PC-3 (cell line): ENCODE data around the gene CTNS. TPM values are rescaled to one million over a fixed set of nuclear protein-coding genes. Genes with fewer than 3 reads are reported as not detected.

Source experiments
- ATAC-seq: fragments of 200-7000 bp; cut with Tn5 transposase; 2 replicates; pipeline ENCODE4 v1.9.1; 2020; ENCODE audit warnings: mild to moderate bottlenecking, moderate library complexity
- BruUV-seq: library from RNA; stranded (reverse); fragments of 400-500 nt; replicated peaks from 2 replicates; lab custom pipeline; 2021; lab: Mats Ljungman, UMichigan
- CTCF ChIA-PET: fragments of 300-600 bp; sonication (Branson Sonifier 250); formaldehyde crosslinking; loops from one replicate; lab custom pipeline; 2022; ENCODE audit warnings: antibody characterized with exemption; lab: Charles Lee
- POLR2A ChIA-PET: fragments of 300-600 bp; sonication (Branson Sonifier 250); formaldehyde crosslinking; loops from one replicate; lab custom pipeline; 2022; ENCODE audit warnings: antibody characterized with exemption; ENCODE audit not compliant: unreplicated experiment; lab: Charles Lee
- DNase-seq: peaks from one replicate; pipeline ENCODE4 v3.0.0-alpha.2; 2015
- H2AFZ ChIP-seq: fragments of 300-600 bp; sonication (generic); 2 replicates; pipeline ENCODE4 v1.6.0; 2016; ENCODE audit warnings: antibody characterized with exemption, low read length
- H3F3A ChIP-seq: fragments of 300-600 bp; sonication (generic); one replicate; pipeline ENCODE4 v1.6.0; 2017; ENCODE audit warnings: antibody characterized with exemption, low read length, control low read depth, mild to moderate bottlenecking; ENCODE audit not compliant: unreplicated experiment
- H3K27ac ChIP-seq: fragments of 300-600 bp; sonication (generic); 2 replicates; pipeline ENCODE4 v1.5.1; 2016; ENCODE audit warnings: mild to moderate bottlenecking, low read length
- H3K27me3 ChIP-seq: fragments of 300-600 bp; sonication (generic); 2 replicates; pipeline ENCODE4 v1.6.1; 2016; ENCODE audit warnings: low read length, mixed read lengths
- H3K36me3 ChIP-seq: fragments of 300-600 bp; sonication (generic); 2 replicates; pipeline ENCODE4 v1.6.1; 2016; ENCODE audit warnings: low read depth, mixed run types, low read length, mixed read lengths
- H3K4me1 ChIP-seq: fragments of 300-600 bp; sonication (generic); 2 replicates; pipeline ENCODE4 v1.5.1; 2016; ENCODE audit warnings: low read length; ENCODE audit not compliant: insufficient read depth
- H3K4me2 ChIP-seq: fragments of 300-600 bp; sonication (generic); 2 replicates; pipeline ENCODE4 v1.6.0; 2016; ENCODE audit warnings: low read length
- H3K4me3 ChIP-seq: fragments of 300-600 bp; sonication (generic); 2 replicates; pipeline ENCODE4 v1.5.1; 2016; ENCODE audit warnings: mild to moderate bottlenecking, low read length, mixed read lengths
- H3K79me2 ChIP-seq: fragments of 300-600 bp; sonication (generic); 2 replicates; pipeline ENCODE4 v1.6.1; 2017; ENCODE audit warnings: low read length, mixed read lengths
- H3K9ac ChIP-seq: fragments of 300-600 bp; sonication (generic); 2 replicates; pipeline ENCODE4 v1.6.0; 2016; ENCODE audit warnings: mild to moderate bottlenecking, low read length
- H3K9me2 ChIP-seq: fragments of 300-600 bp; sonication (generic); replicated peaks from 2 replicates; pipeline ENCODE4 v1.6.1; 2016; ENCODE audit warnings: mixed run types, low read length, mixed read lengths
- H3K9me3 ChIP-seq: fragments of 300-600 bp; sonication (generic); 2 replicates; pipeline ENCODE4 v1.6.1; 2016; ENCODE audit warnings: low read length, mixed read lengths
- H4K20me1 ChIP-seq: fragments of 300-600 bp; sonication (generic); 2 replicates; pipeline ENCODE4 v1.6.1; 2016; ENCODE audit warnings: low read length, mixed read lengths
- EZH2 ChIP-seq: fragments of 300-600 bp; sonication (generic); IDR thresholded peaks from one replicate; pipeline ENCODE4 v1.6.1; 2017; ENCODE audit warnings: antibody characterized with exemption, mild to moderate bottlenecking, low read length; ENCODE audit not compliant: unreplicated experiment
- EZH2phosphoT487 ChIP-seq: fragments of 300-600 bp; sonication (generic); IDR thresholded peaks from 2 replicates; pipeline ENCODE4 v1.6.1; 2018; ENCODE audit warnings: mild to moderate bottlenecking, antibody characterized with exemption, low read length, borderline replicate concordance
- intact Hi-C: fragments of 100-400 bp; cut with micrococcal nuclease; formaldehyde crosslinking; loops from 2 replicates; pipeline ENCODE4 v1.9.0; 2023
- total RNA-seq: library from RNA; depleted of rRNA; stranded (reverse); fragments of >200 nt; gene quantifications from 2 replicates; pipeline ENCODE4 v1.2.3, GENCODE V29; 2014
- TF ChIP-seq, protein P1 (sequence below): fragments of 300-600 bp; sonication (generic); conservative IDR thresholded peaks from 2 replicates; pipeline ENCODE4 v1.5.1; 2017; ENCODE audit warnings: antibody characterized with exemption, low read depth, mild to moderate bottlenecking, low read length

The CTNS gene
- total RNA-seq, 1 experiment from 2014 or later: 10.2 TPM

DNA sequence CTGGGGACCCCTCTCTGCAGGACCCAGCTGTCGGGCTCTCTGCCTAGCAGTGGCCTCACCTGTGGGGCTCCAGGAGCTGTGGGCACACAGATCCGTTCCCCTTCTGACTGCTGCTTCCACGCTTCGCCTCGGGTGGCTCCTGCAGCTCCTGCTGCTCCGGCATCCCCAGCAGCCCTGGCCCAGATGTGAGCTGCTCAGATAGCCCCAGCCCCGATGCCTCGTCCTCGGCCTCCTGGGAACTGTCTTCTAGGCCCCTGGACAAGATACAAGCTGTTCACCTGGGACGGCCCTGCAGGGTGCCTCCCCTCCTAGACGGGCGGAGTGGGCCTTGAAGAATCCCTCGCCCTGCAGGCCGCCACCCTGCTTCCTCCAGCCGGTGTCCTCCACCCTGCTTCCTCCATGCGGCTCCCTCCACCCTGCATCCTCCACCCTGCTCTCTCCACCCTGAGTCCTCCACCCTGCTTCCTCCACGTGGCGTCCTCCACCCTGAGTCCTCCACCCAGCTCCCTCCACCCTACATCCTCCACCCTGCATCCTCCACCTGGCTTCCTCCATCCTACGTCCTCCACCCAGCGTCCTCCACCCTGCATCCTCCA is 43.1 kb downstream of the CTNS start:
- no peaks in the 10 kb centered on the region for H3F3A ChIP-seq
- H3K4me2 ChIP-seq: no peak overlapping the region
- H3K9me3 ChIP-seq: no peaks in the 10 kb centered on the region
- no peaks in the 10 kb centered on the region for H3K79me2 ChIP-seq
- DNase-seq: no peak
- no peaks in the 10 kb centered on the region for H4K20me1 ChIP-seq
- no peak overlapping the region for H3K9ac ChIP-seq
- no peak for TF ChIP-seq EZH2phosphoT487
- no peaks in the 10 kb centered on the region for H3K4me1 ChIP-seq
- ChIA-PET POLR2A (no interaction called here), CTCF (no interaction called here)
- no peak overlapping the region for H2AFZ ChIP-seq
- H3K36me3 ChIP-seq: no peaks in the 10 kb centered on the region; the same call in 1 of the 2 replicates
- no peak for ATAC-seq
- no TSS peak for BruUV-seq
- H3K27me3 ChIP-seq: no peaks in the 10 kb centered on the region
- intact Hi-C loops: loop anchor here (5.0 kb wide), 1 partner anchor 53 kb away; no protein-coding TSS in a partner anchor
- H3K4me3 ChIP-seq: no peak overlapping the region
- H3K9me2 ChIP-seq: no peaks in the 10 kb centered on the region
- no peak overlapping the region for H3K27ac ChIP-seq

DNA sequence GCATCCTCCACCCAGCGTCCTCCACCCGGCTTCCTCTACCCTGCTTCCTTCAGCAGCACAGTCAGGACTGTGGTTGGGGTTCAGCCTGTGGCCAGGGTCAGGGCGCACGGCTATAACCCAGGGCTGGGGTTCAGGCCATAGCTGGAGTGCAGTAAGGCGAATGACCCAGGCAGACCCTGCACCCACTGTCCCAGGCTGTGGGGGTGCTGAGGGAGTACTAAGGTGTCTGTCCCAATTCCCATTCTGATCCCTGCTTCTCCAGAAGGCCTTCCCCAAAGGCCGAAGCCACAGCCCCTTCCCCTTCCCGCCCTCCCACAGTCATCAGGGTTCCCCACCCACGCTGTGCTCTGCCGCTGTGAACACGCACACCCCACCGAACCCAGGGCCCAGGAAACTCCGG is 44.5 kb downstream of the CTNS start:
- no TSS peak for BruUV-seq
- no peaks in the 10 kb centered on the region for H4K20me1 ChIP-seq
- CTCF ChIA-PET: no interaction called here
- H2AFZ ChIP-seq: no peak overlapping the region
- no peak overlapping the region for H3K4me3 ChIP-seq
- POLR2A ChIA-PET: no interaction called here
- H3K4me2 ChIP-seq: no peak overlapping the region
- no peak overlapping the region for H3K27ac ChIP-seq
- H3F3A ChIP-seq: no peaks in the 10 kb centered on the region
- H3K27me3 ChIP-seq: no peaks in the 10 kb centered on the region
- H3K9me3 ChIP-seq: no peaks in the 10 kb centered on the region
- intact Hi-C loops: loop anchor here (5.0 kb wide), 1 partner anchor 51 kb away; no protein-coding TSS in a partner anchor
- H3K4me1 ChIP-seq: no peaks in the 10 kb centered on the region
- no peaks in the 10 kb centered on the region for H3K79me2 ChIP-seq
- H3K9me2 ChIP-seq: no peaks in the 10 kb centered on the region
- ATAC-seq (no peak), DNase-seq (no peak)
- H3K9ac ChIP-seq: no peak overlapping the region
- TF ChIP-seq EZH2phosphoT487: no peak
- TF ChIP-seq, protein P1, sequence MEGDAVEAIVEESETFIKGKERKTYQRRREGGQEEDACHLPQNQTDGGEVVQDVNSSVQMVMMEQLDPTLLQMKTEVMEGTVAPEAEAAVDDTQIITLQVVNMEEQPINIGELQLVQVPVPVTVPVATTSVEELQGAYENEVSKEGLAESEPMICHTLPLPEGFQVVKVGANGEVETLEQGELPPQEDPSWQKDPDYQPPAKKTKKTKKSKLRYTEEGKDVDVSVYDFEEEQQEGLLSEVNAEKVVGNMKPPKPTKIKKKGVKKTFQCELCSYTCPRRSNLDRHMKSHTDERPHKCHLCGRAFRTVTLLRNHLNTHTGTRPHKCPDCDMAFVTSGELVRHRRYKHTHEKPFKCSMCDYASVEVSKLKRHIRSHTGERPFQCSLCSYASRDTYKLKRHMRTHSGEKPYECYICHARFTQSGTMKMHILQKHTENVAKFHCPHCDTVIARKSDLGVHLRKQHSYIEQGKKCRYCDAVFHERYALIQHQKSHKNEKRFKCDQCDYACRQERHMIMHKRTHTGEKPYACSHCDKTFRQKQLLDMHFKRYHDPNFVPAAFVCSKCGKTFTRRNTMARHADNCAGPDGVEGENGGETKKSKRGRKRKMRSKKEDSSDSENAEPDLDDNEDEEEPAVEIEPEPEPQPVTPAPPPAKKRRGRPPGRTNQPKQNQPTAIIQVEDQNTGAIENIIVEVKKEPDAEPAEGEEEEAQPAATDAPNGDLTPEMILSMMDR: no peak
- no peaks in the 10 kb centered on the region; the same call in 1 of the 2 replicates for H3K36me3 ChIP-seq

DNA sequence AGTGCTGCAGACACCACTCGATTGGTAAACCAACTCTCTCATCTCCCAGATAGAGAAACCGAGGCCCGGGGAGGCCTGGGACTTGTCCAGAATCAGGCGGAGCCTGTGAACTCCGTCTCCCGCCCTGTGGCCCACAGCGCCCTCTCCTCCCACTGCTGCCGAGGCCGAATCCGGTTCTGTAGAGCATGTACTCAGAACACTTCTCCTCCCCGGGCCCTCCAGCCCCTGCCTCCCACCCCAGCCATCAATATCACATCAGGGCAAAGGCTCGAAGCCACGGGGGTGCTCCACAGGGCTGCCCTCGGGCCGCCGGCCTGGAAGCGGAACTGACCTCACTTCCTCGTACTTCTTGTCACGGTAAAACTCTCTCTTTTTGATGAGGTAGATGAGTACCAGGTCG is 45.0 kb downstream of the CTNS start:
- no peak overlapping the region for H3K4me2 ChIP-seq
- no peaks in the 10 kb centered on the region for H3K4me1 ChIP-seq
- H3K27ac ChIP-seq: no peak overlapping the region
- CTCF ChIA-PET: no interaction called here
- BruUV-seq: no TSS peak
- no peak for ATAC-seq
- H4K20me1 ChIP-seq: no peaks in the 10 kb centered on the region
- no peaks in the 10 kb centered on the region for H3K27me3 ChIP-seq
- intact Hi-C loops: loop anchor here (5.0 kb wide), 1 partner anchor 51 kb away; no protein-coding TSS in a partner anchor
- no peaks in the 10 kb centered on the region for H3K79me2 ChIP-seq
- no peaks in the 10 kb centered on the region; the same call in 1 of the 2 replicates for H3K36me3 ChIP-seq
- TF ChIP-seq EZH2 (no peak), EZH2phosphoT487 (no peak)
- TF ChIP-seq, protein P1: no peak
- no peaks in the 10 kb centered on the region for H3F3A ChIP-seq
- no peaks in the 10 kb centered on the region for H3K9me2 ChIP-seq
- H2AFZ ChIP-seq: no peak overlapping the region
- H3K4me3 ChIP-seq: no peak overlapping the region
- no peak for DNase-seq
- POLR2A ChIA-PET: no interaction called here
- no peaks in the 10 kb centered on the region for H3K9me3 ChIP-seq
- H3K9ac ChIP-seq: no peak overlapping the region
